SKM-1 (cell line): ENCODE results near the gene ARHGEF2.

Source experiments
- DNase-seq: peaks from one replicate; lab custom pipeline; 2025; ENCODE audit not compliant: unreplicated experiment; lab: John Stamatoyannopoulos, UW

The ARHGEF2 gene

DNA sequence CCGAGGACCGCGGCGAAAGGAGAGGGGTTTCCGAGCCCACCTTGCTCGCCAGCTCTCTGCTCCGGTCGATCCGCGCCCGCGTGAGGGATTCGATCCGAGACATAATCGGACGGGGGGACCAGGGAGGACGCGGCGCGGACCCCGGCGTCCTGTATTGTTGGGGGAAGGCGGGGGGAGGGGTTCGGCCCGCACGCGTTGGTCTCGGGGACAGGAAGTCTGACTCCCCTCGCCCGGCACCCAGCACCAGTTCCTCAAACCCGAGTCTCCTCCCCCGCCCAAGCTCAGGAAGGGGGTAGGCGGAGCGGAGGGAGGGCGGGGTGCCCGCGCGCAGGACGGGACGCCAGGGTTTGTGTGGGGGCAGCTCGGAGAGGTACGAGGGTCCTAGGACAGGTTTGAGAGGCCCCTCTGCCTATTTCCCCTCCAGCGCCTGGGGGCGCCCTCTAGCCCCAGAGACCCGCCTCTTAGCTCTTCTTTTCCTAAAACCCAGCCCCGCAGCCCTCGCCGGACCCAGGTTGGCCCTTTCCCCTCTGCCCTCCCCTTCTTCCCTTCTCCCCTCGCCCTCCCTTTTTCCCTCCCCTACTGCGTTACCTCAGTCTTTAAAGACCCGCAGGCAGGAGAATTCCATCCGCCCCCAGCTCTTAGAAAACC is at the start of gene ARHGEF2:
Gene ARHGEF2 (minus strand): TSS at position 223 of the 648 bp plus-strand sequence. CDS start 120 bp downstream, at position 103.
- DNase-seq = peak; percentile 99

DNA sequence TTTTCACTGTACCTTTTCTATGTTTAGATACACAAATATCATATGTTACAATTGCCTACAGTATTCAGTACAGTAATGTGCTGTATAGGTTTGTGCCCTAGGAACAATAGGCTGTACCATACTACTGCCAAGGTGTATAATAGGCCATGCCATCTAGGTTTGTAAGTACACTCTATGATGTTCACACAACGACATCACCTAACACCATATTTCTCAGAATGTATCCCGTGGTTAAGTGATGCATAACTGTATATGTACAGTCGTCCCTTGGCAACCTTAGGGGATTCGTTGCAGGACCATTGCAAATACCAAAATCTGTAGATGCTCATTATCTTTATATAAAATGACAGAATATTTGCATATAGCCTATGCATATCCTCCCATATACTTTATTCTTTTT is 48.2 kb upstream of the ARHGEF2 start:
- no peak for DNase-seq

GRCh38 chr1:156025876-156026275 is 47.5 kb upstream of the ARHGEF2 start:
- DNase-seq = peak; percentile 57

DNA sequence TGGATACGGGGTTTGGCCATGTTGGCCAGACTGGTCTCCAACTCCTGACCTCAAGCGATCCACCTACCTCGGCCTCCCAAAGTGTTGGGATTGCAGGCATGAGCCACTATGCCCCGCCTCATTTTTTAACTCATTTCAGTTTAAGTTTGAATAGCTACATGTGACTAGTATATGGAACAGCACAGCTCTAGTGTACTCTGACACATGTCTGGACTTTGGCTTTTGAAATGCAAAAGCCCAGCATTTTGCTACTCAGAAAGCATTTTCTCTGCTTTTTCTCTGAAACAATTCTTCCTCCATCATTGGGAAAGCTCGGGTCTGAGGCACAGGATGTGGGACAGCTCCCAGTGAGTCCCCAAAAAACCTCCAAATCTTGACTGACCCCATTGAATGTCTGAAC is 46.5 kb upstream of the ARHGEF2 start:
- no peak for DNase-seq

DNA sequence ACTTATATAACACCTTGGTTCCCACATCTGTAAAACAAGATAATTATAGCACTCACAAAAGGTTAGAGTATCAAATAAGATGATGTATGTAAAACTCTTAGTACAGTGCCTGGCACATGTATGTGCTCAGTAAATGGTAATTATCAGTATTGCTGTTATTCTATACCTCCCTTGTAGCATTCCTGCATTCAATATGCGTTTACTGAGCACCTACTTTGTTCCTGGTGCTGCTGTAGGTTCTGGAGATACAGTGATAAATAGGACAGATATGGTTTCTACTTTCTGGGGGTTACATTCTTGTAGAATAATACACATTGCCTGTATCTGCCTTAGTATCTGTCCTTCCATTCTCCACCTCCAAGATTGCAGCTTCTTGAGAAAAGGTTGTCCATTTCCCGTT is 43.6 kb upstream of the ARHGEF2 start:
- no peak for DNase-seq

- no peak for DNase-seq
Observed at GRCh38 chr1:156021093-156021428, 42.7 kb upstream of the ARHGEF2 start.

DNA sequence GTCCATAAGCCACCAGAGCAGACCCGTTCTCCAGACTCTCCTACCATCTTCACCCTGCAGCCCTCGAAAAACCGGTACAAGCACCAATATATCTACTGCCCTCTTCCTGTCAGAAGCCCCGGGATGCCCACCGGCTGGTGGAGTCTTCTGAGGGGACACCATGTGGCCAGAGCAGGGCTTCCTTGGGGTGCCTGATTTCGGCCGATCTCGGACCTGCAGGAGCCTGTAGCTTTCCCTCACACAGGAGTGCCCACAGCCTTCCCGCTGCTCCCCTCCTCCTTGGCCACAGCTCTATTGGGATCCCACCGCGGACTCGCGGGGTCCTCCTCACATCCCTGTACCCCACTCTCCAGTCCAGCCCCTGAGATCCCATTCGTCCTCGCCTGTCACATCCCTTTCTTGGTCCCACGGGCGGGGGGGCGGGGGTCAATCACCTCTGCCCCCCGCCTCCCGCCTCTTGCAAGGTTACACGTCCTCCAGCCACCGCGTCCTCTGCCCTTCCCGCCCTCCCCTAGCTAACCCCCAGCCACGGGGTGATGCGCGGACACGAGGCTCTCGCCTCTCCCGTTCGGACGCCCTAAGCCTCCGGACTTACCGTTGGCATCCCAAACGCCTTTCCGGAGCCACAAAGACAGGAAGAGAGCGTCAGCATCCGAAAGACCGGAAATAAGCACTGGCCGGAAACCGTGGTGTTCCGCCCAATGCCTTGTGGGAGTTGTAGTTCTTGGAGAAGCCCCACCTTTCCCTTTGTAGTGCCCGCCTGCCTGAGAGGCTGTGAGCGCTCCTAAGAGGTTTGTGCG is 42.1 kb upstream of the ARHGEF2 start, which contains the start of gene SSR2:
Gene SSR2 (minus strand): TSS at position 659 of the 800 bp plus-strand sequence. CDS start 784 bp downstream, outside the sequence.
- peak; percentile 95 for DNase-seq

- no peak for DNase-seq
Observed at GRCh38 chr1:156019946-156020292, 41.6 kb upstream of the ARHGEF2 start.

DNA sequence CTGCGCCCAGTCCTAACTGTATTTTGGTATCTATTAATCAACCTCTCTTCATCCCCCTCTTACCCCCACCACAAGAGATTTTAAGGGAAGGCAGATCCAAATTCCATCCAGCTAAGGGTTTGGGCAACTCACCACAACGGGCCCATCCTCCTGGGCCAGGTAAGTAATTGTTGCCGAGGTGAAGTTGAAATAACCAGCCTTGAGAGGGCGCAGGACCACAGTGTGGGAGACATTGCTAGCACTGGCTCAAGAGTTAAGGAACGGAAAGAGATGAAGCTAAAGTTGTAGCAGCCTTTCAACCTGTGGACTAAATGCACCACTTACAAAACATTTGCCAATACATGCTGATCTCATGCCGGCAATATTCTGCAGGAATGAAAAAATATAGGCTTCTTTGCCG is 36.5 kb upstream of the ARHGEF2 start:
- DNase-seq = no peak

DNA sequence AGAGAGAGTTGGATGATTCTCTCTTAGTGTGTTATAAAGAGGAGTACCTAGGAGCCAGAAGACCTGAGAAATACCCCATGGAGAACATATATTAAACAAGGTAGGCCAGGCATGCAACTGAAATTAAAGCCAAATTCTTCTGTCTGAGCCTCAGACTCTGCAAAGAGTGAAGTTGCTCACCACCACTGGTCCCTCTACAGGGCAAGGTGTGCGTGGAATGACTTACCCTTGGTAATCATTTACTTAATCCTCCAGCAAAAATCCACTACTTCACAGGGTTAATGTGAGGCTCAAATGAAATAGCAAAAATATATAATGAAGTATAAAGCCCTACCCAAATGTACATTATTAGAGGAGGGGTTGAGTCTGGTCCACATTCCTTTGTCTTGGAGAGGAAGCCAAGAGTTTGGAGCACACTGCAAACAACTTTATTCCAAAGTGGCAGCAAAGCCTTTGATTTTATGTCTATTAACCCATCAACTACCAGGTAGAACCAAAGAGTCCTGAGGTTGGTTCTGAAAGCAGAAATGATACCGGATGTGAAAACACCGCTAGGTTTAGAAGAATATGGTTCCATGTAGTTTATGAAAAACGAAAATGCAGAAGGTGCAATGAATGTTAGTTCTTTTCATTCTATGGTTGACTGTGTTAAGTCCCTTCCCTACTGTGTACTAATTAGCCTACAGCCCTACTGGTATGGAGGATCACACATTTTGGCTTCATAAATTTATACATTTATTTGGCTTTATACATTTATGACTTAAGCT is 33.9 kb upstream of the ARHGEF2 start:
- no peak for DNase-seq

DNA sequence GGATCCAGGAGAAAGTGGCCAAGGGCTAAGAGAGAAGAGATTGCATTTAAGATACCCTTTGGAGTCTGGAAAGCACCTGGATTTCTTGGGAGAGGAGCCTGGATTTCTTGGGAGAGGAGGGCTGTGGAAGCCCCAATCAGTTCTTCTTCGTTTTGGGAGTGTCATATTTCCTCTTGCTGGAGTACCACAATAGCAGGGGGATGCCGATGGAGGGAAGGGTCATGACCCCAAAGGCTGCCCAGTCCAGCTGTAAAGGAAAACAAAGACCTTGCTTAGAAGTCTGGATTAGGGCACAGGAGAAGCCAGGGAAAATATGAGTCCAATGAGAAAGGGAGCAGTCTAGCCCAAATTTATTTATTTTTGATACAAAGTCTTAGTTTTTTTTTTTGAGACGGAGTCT is 31.1 kb upstream of the ARHGEF2 start:
- no peak for DNase-seq

- no peak for DNase-seq
Observed at GRCh38 chr1:156006666-156007376, 28.5 kb upstream of the ARHGEF2 start.

DNA sequence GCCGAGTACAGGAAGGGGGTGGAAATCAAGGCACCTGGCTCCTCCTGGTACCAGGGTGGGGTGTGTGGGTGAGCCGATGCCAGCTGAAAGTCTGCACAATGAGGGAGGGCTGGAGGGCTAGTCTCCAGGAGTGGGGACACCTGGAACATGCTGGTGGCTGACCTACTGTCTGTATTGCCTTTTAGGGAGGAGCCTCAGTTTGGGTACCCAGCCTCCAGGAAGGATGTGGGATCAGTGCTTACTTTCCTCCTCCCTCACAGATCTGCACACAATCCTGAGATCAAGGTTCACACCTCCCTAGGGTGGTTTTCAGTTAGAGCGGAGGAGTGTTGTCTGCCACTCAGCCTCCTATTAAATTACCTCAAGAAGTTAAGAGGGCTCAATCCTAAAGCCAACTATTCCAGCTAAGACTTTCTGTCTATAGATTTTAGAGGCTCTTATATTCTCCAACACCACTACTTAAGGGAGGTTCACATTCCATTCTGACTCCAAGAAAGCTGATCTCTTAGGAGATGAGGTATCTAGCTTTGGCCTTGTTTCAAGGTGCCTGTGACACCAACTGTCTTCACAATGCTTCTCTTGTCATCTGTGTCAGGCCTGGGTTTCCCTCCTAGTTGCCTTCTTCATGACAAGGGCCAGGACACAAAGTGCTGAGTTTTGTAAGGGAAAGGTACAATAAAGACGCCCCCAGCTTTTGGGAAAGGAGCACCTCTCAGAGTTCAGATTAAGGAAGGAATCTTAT is 26.7 kb upstream of the ARHGEF2 start:
- DNase-seq = no peak

DNA sequence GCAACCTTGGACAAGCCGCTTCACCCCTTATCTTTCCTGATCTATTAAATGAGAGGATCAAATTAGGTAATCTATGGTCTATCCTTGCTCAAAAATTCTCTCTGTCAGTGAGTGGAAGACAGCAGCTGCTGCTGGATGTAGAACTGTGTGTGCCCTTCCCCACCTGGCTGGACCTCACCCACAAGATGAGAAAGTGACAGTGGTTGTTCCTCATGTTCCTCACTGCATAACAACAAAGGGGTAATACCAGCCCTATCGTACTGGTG is 25.5 kb upstream of the ARHGEF2 start:
- no peak for DNase-seq

DNA sequence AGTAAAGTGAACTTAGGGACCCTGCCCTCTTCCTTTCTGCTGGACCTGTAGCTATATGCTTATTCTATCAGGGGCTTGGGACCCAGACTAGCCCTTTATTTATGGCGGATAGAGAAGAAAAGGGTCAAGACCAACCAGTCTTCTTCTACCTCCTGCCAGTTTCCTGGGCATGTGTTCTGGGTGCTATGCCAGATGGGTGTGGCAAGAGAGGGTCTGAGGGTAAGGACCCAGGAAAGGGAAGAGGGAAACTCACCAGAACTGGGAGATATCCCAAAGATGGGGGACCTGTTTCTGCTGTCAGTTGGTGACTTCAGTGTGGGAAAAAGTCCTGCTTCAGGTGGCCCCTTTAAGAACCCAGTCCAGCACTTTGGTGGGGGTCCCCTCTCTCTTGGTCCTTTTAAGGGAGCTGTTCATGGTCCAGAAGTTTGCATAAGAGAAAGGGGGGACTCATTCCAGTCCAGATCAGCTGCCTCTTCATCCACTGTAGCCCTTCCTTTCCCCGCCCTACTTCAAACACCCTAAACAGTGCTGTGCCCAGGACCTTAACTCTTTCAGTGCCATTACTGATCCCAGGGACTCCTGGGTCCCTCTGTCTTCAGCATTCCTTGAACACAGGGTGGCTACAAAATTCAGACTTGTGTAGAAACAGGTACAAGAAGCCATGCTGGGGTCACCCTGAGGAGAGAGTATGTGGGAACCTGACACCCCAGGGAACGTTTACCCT is 24.0 kb upstream of the ARHGEF2 start:
- no peak for DNase-seq

DNA sequence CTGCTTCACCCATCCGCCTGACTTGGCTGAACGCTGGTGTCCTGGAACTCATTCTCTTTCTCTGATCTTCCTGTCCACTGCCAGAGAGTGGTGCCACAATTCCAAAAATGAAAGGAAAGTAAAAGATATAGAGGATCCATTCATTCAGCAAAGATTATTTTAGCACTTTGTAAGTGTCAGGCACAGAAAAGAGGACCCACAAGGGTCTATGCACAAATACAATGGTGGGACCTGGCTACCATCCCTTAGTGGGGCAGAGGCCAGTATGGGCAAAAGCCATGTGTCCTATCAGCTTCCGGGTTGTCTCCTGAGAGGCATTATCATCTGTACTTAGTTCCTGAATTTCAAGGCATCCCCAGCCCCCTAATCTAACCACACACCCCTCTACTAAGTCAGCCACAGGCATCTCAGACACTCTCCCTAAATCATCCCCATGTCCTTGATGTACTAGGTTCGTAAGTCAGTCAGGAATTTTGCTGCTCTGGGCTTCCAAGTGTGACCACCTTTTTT is 23.4 kb upstream of the ARHGEF2 start:
- DNase-seq = no peak

DNA sequence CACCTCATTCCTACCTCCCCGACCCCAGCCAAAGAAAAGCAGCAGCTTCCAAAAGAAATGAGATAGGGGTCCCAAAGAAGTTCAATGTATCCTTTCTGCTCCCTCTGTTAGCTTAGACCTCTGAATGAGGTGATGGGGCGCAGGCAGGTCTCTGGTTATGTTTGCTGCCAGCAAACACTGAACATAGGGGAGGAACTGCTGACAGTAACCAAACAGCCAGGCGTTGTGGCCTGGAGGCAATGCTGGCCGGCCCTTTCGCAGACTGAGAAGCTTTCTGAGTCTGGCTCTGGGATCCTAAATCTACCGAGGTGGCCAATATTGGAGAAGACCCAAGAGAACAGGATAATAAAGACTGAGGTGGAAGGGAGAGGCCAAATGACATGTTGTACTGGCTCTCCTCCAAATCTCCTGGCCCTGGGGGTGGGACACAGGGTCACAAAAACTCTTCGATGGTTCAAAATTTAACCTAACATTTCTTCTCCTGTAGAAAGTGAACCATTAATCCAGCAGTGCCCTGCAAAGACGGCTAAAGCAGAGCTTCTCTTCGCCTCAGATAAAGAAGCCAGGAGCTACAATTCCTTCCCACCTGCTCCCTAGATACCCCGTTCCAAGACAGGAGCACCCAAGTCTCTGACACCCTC is 22.8 kb upstream of the ARHGEF2 start:
- no peak for DNase-seq

DNA sequence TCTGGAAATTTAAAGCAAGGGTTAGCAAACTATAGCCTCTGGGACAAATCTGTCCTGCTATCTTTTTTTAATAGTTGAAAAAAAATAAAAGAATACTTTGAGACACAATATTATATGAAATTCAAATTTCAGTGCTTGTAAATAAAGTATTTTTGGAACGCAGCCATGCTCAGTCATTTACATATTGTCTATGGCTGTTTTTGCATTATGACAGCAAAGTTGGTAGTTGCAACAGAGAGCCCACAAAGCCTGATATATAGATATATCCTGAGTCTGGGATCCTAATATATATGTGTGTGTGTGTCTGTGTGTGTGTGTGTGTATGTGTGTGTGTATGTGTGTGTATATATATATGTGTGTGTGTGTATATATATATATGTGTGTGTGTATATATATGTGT is 21.6 kb upstream of the ARHGEF2 start:
- DNase-seq = no peak

DNA sequence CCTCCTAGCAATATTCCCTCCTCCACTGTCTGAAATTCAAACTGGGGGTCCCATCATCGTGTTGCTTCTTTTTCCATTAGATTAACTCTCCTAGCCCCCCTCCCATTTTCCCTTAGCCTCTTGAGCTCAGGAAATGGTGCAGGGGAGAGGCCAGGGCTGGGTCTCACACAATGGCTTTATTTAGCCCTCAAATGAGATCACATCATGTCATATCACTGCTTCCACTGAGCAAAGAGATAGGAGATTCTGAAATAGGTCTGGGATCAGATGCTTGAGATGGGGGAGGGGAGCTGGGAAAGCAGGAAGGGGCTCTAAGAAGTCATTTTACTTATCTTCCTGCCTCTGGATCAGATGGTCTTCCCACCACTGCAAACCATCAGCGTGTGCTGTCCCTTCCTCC is 17.8 kb upstream of the ARHGEF2 start:
- no peak for DNase-seq

DNA sequence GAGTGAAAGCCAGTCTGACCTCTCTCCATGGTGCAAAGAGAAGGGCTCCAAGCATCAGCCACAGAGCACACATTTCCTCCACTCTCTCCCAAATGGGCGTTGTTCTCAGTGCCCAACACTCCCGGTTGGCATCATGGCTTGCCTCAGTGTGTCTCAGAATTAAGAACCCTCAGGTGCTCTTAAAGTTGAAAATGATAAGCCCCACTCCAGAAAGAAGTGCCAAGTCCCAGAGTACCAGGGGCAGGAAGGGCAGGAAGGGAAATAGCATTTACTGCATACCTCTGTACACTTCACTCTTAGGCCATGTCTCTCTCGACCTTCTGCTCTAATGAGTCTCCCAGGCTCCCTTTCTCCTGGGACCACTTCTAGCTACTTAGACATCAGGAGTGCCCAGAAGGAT is 15.2 kb upstream of the ARHGEF2 start:
- DNase-seq = no peak
